Fibroblast of the conjunctiva (primary cell): Measurements from ENCODE around the gene VAMP3.

ENCODE experiments used
- DNase-seq: peaks from one replicate; pipeline ENCODE4 v3.0.0-alpha.2; 2010; ENCODE audit warnings: low read depth

Gene VAMP3

DNA sequence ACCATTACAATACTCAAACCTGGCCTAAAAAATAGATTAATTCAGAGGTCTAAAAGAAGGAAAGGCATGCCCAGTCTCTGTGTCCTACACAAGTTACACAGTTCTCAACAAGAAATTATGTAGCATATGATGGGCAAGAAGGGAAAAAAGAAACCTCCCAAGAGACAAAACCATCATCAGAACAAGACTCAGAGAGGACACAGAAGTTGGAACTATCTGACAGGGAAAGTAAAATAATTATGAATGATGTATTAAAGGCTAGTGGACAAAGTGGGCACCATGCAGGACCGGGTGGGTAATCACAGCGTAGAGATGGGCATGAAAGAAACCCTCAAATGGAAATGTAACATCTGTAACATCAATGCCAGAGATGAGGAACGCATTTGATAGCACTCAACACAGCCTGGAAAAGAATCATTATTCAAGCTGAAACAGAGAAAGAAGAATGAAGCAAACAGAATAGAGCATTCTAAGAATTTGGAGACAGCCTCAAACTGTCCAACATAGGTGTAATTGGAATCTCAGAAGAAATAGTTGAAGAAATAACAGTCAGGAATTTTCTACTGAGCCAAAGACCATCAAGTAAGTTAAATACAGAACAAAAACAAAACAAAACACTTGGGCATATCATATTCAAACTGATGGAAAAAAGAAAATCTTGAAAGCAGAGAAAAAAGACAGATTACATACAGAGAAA is 42.7 kb downstream of the VAMP3 start:
- no peak for DNase-seq

- no peak for DNase-seq
Measured at GRCh38 chr1:7821282-7821681, 50.2 kb downstream of the VAMP3 start.

- DNase-seq, result no peak
Measured at GRCh38 chr1:7824701-7825100, 53.6 kb downstream of the VAMP3 start.

DNA sequence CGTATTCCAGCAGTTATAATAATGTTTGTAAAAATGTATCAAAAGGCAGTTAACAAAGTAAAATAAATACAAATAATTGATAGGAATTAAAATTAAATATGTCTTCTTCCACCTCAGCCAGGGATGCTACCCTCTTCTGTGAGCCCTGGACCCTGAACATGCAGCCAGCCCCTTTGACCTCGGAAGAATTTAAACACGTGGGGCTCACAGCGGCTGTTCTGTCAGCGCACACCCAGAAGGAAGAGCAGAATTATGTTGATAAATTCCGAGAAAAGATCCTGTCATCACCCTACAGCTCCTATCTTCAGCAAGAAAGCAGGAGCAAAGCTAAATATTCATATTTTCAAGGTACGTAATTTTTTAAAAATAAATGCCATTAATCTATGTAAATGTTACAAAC is 55.3 kb downstream of the VAMP3 start:
- no peak for DNase-seq

DNA sequence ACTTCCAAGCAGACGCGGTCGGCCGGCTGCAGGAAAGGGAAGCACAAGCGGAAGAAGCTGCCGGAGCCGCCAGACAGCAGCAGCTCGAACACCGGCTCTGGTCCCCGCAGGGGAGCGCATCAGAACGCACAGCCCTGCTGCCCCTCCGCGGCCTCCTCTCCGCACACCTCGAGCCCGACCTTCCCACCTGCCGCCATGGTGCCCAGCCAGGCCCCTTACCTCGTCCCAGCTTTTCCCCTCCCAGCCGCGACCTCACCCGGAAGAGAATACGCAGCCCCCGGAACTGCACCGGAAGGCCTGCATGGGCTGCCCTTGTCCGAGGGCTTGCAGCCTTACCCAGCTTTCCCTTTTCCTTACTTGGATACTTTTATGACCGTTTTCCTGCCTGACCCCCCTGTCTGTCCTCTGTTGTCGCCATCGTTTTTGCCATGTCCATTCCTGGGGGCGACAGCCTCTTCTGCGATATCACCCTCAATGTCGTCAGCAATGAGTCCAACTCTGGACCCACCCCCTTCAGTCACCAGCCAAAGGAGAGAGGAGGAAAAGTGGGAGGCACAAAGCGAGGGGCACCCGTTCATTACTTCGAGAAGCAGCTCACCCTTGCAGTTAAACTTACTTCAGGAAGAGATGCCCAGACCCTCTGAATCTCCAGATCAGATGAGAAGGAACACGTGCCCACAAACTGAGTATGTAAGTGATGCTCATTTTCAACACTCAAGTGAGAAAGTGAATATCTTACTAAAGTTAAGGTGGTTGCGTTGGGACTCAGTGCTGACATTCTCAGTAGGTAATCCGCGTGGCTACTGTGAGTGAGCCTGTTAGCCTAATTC is 56.2 kb downstream of the VAMP3 start:
- DNase-seq, result no peak
